GM12878 (cell line): Measurements from ENCODE around the gene LAMB4. TPM values are rescaled to one million over a fixed set of nuclear protein-coding genes. Genes with fewer than 3 reads are reported as not detected.

Experiments
- BACH1 ChIP-seq: fragments of 450-650 bp; IDR thresholded peaks from 2 replicates; pipeline ENCODE4 v1.6.1; 2017; ENCODE audit warnings: mild to moderate bottlenecking, borderline replicate concordance
- CBFB ChIP-seq: IDR thresholded peaks from 2 replicates; pipeline ENCODE4 v1.6.1; 2016; ENCODE audit warnings: antibody characterized with exemption, low read depth
- CHD4 ChIP-seq: fragments of 200-600 bp; sonication (generic); IDR thresholded peaks from 2 replicates; pipeline ENCODE4 v1.6.1; 2016; ENCODE audit warnings: mild to moderate bottlenecking
- CREB1 ChIP-seq: IDR thresholded peaks from 2 replicates; pipeline ENCODE4 v1.6.1; 2012; ENCODE audit warnings: low read depth, mild to moderate bottlenecking, inconsistent platforms
- DPF2 ChIP-seq: fragments of 450-650 bp; IDR thresholded peaks from 2 replicates; pipeline ENCODE4 v1.6.1; 2017; ENCODE audit warnings: mild to moderate bottlenecking
- EP300 ChIP-seq, 2 experiments: fragments of 150-350 bp in 1 of 2; IDR thresholded peaks; 2 replicates each; pipeline ENCODE4 v1.6.1; 2011 to 2012; ENCODE audit warnings: low read depth in 2 of 2, low read length in 2 of 2, borderline replicate concordance in 1 of 2, improper control_type of control experiment in 1 of 2, inconsistent platforms in 1 of 2; ENCODE audit not compliant: control insufficient read depth in 1 of 2
- FOXK2 ChIP-seq: fragments of 450-650 bp; IDR thresholded peaks from 2 replicates; pipeline ENCODE4 v1.6.1; 2017; ENCODE audit warnings: mild to moderate bottlenecking, moderate library complexity
- GABPA ChIP-seq: IDR thresholded peaks from 2 replicates; pipeline ENCODE4 v1.6.1; 2014; ENCODE audit warnings: antibody characterized with exemption, low read depth, mild to moderate bottlenecking, inconsistent platforms
- MEF2B ChIP-seq: fragments of 450-650 bp; IDR thresholded peaks from 2 replicates; pipeline ENCODE4 v1.6.1; 2018; ENCODE audit warnings: mild to moderate bottlenecking, moderate library complexity; ENCODE audit not compliant: partially characterized antibody, poor library complexity, severe bottlenecking
- NBN ChIP-seq: fragments of 450-650 bp; IDR thresholded peaks from 2 replicates; pipeline ENCODE4 v1.6.1; 2016
- NFIC ChIP-seq: IDR thresholded peaks from 2 replicates; pipeline ENCODE4 v1.6.1; 2012; ENCODE audit warnings: low read depth, mild to moderate bottlenecking, inconsistent platforms, low read length, moderate library complexity
- NFYB ChIP-seq: IDR thresholded peaks from 2 replicates; pipeline ENCODE4 v1.6.1; 2011; ENCODE audit warnings: low read depth, mild to moderate bottlenecking, low read length, improper control_type of control experiment, moderate library complexity; ENCODE audit not compliant: insufficient read depth
- NR2F1 ChIP-seq: fragments of 450-650 bp; conservative IDR thresholded peaks from 2 replicates; pipeline ENCODE4 v1.6.1; 2017; ENCODE audit warnings: mild to moderate bottlenecking
- PAX5 ChIP-seq: IDR thresholded peaks from 2 replicates; pipeline ENCODE4 v1.6.1; 2011; ENCODE audit warnings: low read depth, low read length, borderline replicate concordance
- RAD51 ChIP-seq: fragments of 450-650 bp; IDR thresholded peaks from 2 replicates; pipeline ENCODE4 v1.6.1; 2016; ENCODE audit warnings: moderate library complexity, mild to moderate bottlenecking, inconsistent platforms
- RFX5 ChIP-seq: IDR thresholded peaks from 2 replicates; pipeline ENCODE4 v1.6.1; 2011; ENCODE audit warnings: low read depth, low read length, improper control_type of control experiment
- ZNF217 ChIP-seq: fragments of 450-650 bp; IDR thresholded peaks from 2 replicates; pipeline ENCODE4 v1.6.1; 2017; ENCODE audit warnings: antibody characterized with exemption, mild to moderate bottlenecking
- ZNF24 ChIP-seq: fragments of 450-650 bp; IDR thresholded peaks from 2 replicates; pipeline ENCODE4 v1.6.1; 2017; ENCODE audit warnings: antibody characterized with exemption, mild to moderate bottlenecking
- polyA plus RNA-seq, 11 experiments: library from polyadenylated mRNA; depleted of rRNA in 4 of 11; unstranded in 6 of 11; stranded (reverse) in 5 of 11; fragments of >200 nt; fragmentation: Nextera tagmentation in 4 of 11; fragmentation: Illumina TruSeq in 1 of 11; extraction: Ambion mirVana in 4 of 11; extraction: Trizol in 1 of 11; gene quantifications; 1 replicate in 1 of 11; 2 replicates in 10 of 11; pipeline versions ENCODE4 v1.2.1 to v1.2.3, GENCODE V29; 2011 to 2016; ENCODE audit warnings: inconsistent platforms in 2 of 11, missing spikeins in 2 of 11, low read depth in 1 of 11
- total RNA-seq, 4 experiments: library from RNA; depleted of rRNA in 3 of 4; stranded (reverse); fragments of >200 nt in 3 of 4; fragmentation: Illumina TruSeq in 1 of 4; extraction: Trizol in 1 of 4; gene quantifications; 2 replicates each; pipeline versions ENCODE4 v1.2.1 to v1.2.3, GENCODE V29; 2013 to 2021
- TF ChIP-seq, protein P1 (sequence below): fragments of 450-650 bp; IDR thresholded peaks from 2 replicates; pipeline ENCODE4 v1.6.1; 2017; ENCODE audit warnings: mild to moderate bottlenecking, low read depth, inconsistent platforms; ENCODE audit not compliant: poor library complexity, severe bottlenecking
- TF ChIP-seq, protein P2 (sequence below): fragments of 150-350 bp; IDR thresholded peaks from 2 replicates; pipeline ENCODE4 v1.6.1; 2016; ENCODE audit warnings: low read depth, low read length
- TF ChIP-seq, protein P3 (sequence below): fragments of 450-650 bp; IDR thresholded peaks from 2 replicates; pipeline ENCODE4 v1.6.1; 2017; ENCODE audit warnings: low read depth, mild to moderate bottlenecking, moderate library complexity
- TF ChIP-seq, protein P4 (sequence below): fragments of 450-650 bp; IDR thresholded peaks from 2 replicates; pipeline ENCODE4 v1.6.1; 2017; ENCODE audit warnings: antibody characterized with exemption, mild to moderate bottlenecking, moderate library complexity

LAMB4 gene
- total and polyA plus RNA-seq, 10 of the 15 experiments (the other 5 are each of a cell fraction or from before 2014, with no cell fraction given) = 0.04 to 0.06 TPM; not detected in 8

DNA sequence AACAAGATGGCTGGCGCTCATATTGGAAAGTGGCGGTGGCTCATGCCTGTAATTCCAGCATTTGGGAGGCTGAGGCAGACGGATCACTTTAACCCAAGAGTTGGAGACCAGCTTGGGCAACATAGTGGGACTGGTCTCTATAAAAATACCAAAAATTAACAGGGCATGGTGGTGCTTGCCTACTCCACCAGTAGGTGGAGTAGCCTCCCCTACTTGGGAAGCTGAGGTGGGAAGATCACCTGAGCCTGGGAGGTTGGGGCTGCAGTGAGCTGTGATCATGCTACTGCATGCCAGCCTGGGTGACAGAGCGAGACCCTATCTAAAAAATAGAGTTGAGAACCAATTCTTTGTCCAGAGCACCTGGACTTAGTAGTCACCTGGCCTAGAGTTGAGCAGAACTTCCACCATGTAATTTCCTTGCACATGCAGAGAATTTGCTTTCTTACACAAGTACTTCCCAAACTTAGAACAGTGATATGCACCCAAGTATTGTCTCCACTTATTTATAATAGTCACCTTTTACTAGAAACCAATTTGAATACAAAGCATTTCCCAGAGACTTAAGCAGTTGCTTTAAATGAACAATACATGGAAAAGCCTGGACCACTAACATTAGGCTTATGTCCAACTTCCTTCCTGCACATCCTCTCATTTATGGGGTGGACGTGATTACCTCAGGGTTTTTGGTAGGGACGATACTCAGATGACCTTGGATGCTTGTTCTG is 15.9 kb downstream of the LAMB4 start (continued):
- TF ChIP-seq, protein P1, sequence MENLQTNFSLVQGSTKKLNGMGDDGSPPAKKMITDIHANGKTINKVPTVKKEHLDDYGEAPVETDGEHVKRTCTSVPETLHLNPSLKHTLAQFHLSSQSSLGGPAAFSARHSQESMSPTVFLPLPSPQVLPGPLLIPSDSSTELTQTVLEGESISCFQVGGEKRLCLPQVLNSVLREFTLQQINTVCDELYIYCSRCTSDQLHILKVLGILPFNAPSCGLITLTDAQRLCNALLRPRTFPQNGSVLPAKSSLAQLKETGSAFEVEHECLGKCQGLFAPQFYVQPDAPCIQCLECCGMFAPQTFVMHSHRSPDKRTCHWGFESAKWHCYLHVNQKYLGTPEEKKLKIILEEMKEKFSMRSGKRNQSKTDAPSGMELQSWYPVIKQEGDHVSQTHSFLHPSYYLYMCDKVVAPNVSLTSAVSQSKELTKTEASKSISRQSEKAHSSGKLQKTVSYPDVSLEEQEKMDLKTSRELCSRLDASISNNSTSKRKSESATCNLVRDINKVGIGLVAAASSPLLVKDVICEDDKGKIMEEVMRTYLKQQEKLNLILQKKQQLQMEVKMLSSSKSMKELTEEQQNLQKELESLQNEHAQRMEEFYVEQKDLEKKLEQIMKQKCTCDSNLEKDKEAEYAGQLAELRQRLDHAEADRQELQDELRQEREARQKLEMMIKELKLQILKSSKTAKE = no peak
- no peak for TF ChIP-seq GABPA
- TF ChIP-seq MEF2B = no peak
- no peak for TF ChIP-seq EP300 (IDR thresholded peaks at IDR 0.05; ENCODE audit: borderline replicate concordance in 1 of 2, control insufficient read depth in 1 of 2, low read depth in 2 of 2, low read length in 2 of 2)
- TF ChIP-seq RAD51 = no peak
- no peak for TF ChIP-seq BACH1
- TF ChIP-seq ZNF217 = no peak
- TF ChIP-seq, protein P2, sequence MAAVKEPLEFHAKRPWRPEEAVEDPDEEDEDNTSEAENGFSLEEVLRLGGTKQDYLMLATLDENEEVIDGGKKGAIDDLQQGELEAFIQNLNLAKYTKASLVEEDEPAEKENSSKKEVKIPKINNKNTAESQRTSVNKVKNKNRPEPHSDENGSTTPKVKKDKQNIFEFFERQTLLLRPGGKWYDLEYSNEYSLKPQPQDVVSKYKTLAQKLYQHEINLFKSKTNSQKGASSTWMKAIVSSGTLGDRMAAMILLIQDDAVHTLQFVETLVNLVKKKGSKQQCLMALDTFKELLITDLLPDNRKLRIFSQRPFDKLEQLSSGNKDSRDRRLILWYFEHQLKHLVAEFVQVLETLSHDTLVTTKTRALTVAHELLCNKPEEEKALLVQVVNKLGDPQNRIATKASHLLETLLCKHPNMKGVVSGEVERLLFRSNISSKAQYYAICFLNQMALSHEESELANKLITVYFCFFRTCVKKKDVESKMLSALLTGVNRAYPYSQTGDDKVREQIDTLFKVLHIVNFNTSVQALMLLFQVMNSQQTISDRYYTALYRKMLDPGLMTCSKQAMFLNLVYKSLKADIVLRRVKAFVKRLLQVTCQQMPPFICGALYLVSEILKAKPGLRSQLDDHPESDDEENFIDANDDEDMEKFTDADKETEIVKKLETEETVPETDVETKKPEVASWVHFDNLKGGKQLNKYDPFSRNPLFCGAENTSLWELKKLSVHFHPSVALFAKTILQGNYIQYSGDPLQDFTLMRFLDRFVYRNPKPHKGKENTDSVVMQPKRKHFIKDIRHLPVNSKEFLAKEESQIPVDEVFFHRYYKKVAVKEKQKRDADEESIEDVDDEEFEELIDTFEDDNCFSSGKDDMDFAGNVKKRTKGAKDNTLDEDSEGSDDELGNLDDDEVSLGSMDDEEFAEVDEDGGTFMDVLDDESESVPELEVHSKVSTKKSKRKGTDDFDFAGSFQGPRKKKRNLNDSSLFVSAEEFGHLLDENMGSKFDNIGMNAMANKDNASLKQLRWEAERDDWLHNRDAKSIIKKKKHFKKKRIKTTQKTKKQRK = no peak
- no peak for TF ChIP-seq ZNF24
- no peak; the same call in none of the 2 replicates for TF ChIP-seq NBN
- TF ChIP-seq FOXK2 = no peak
- no peak for TF ChIP-seq PAX5
- TF ChIP-seq RFX5 = no peak
- no peak for TF ChIP-seq NFIC
- no peak for TF ChIP-seq NFYB
- TF ChIP-seq, protein P3, sequence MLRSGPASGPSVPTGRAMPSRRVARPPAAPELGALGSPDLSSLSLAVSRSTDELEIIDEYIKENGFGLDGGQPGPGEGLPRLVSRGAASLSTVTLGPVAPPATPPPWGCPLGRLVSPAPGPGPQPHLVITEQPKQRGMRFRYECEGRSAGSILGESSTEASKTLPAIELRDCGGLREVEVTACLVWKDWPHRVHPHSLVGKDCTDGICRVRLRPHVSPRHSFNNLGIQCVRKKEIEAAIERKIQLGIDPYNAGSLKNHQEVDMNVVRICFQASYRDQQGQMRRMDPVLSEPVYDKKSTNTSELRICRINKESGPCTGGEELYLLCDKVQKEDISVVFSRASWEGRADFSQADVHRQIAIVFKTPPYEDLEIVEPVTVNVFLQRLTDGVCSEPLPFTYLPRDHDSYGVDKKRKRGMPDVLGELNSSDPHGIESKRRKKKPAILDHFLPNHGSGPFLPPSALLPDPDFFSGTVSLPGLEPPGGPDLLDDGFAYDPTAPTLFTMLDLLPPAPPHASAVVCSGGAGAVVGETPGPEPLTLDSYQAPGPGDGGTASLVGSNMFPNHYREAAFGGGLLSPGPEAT = no peak
- TF ChIP-seq CHD4 = no peak
- TF ChIP-seq, protein P4, sequence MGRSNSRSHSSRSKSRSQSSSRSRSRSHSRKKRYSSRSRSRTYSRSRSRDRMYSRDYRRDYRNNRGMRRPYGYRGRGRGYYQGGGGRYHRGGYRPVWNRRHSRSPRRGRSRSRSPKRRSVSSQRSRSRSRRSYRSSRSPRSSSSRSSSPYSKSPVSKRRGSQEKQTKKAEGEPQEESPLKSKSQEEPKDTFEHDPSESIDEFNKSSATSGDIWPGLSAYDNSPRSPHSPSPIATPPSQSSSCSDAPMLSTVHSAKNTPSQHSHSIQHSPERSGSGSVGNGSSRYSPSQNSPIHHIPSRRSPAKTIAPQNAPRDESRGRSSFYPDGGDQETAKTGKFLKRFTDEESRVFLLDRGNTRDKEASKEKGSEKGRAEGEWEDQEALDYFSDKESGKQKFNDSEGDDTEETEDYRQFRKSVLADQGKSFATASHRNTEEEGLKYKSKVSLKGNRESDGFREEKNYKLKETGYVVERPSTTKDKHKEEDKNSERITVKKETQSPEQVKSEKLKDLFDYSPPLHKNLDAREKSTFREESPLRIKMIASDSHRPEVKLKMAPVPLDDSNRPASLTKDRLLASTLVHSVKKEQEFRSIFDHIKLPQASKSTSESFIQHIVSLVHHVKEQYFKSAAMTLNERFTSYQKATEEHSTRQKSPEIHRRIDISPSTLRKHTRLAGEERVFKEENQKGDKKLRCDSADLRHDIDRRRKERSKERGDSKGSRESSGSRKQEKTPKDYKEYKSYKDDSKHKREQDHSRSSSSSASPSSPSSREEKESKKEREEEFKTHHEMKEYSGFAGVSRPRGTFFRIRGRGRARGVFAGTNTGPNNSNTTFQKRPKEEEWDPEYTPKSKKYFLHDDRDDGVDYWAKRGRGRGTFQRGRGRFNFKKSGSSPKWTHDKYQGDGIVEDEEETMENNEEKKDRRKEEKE = no peak
- TF ChIP-seq NR2F1 = no peak
- TF ChIP-seq DPF2 = no peak
- TF ChIP-seq CBFB = no peak
- TF ChIP-seq CREB1 = no peak
